Measurements from ENCODE around the gene CREG2.

DNA sequence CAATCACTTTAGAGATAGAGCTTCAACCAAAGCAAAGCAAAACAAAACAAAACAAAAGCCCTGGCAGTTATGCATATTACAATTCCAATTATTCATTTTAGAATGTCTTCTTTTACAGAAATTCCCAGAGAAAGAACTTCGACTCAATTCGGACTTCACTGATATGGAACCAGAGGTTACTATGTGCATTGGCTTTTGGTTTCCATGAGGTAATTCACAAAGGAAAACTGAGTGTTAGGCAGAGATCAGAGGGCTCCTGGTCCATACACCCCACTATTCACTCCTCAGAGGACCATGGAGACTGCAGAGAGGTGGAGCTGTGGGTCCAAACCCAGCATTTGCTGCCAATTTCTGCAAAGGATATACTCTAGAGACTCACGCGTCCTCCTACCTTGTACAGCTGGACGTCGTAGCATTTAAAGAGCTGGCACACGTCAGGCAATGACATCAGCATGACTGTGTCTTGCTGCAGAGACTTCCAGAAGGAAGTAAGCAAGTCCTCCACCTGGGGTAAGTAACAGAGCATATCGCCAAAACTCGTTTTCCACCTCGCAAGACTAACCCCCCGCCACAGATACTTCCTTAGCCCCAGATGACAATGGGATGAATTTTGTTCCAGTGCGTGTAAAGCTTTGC lies 31.3 kb upstream of the CREG2 start:
- TF ChIP-seq POLR2A (IDR thresholded peaks at IDR 0.05; ENCODE audit: low read depth) (no peak), EP300 (IDR thresholded peaks at IDR 0.05) (no peak)

Data from esophagus muscularis mucosa (tissue), 2 donors.